ENCODE measurements around the gene NARF.

The NARF gene

DNA sequence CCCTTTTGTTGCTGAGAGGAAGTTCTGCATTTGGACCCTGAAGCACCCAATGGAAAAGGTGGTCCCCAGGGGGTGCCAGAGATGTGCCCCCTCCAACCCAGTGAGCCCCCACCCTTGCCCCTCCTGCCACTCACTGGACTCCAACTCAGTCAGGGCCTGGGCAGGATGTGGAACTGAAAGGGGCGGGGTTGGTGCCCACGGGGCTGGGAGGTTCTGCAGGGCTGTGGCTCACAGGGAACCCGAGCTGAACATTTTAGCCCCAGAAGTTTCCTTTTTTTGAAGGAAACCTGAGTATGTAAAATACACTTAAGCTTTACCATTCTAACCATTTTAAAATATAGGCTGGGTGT is 24.4 kb upstream of the NARF start:
- DNase-seq, result peak; percentile 22

DNA sequence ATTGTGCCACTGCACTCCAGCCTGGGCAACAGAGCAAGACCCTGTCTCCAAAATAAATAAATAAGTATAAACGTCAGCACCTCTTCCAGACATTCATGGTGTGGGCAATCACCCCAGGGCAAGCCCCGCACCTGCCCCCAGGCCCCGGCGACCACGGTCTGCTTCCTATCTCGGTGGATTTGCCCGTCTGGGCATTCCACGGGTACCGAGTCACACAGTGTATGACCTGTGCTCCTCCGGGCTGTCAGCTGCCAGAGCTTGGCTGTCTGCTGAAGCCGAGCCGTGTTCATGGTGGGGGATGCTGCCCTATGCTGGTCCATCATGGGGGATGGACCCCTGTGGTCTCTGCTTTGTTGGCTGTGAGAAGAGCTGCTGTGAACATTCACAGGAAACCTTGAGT is 23.4 kb upstream of the NARF start:
- no peak for DNase-seq

DNA sequence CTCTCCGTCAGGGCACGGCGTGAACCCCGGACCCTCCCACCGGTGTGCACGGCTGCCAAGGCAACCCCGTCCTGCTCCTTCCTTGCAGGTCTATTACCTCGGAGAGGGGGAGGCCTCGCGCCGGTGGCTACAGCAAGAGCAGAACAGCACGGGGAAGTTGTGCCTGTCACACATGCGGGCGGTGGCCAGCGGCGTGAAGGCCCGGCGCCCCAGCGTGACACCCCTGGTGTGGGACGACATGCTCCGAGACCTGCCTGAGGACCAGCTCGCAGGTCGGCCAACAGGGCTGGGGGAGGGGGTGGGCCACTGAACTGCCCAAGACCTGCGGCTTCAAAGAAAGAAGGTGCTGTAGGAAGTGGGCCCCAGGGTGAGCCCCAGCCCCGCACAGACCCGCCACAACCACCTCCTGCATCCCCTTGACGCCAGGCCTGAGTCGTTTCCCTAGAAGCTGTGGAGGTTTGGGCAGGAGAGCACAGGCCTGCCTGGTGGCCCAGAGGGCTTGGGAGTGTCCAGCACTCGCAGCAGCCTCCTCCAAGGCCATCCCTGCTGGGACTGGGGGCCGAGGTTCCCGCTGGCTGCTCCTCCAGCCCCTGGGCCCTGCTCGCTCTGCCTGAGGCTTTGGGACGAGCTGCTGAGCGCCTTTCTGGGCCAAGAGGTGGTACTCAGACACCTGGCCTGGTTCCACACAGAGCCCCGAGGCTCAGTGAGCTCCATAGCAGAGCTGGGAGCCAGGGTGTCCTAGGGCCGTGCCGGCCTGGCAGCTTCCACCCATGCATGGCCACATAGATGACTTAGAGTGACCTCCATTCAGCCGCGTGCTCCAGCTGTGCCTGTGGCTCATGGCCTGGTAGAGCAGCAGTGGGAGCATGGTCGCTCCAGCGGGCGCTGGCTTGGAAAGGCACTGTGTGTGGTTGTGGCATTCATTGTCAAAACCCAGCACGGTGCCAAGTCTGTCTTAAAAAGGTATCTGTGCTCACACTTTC is 22.6 kb upstream of the NARF start:
- no peak for DNase-seq

DNA sequence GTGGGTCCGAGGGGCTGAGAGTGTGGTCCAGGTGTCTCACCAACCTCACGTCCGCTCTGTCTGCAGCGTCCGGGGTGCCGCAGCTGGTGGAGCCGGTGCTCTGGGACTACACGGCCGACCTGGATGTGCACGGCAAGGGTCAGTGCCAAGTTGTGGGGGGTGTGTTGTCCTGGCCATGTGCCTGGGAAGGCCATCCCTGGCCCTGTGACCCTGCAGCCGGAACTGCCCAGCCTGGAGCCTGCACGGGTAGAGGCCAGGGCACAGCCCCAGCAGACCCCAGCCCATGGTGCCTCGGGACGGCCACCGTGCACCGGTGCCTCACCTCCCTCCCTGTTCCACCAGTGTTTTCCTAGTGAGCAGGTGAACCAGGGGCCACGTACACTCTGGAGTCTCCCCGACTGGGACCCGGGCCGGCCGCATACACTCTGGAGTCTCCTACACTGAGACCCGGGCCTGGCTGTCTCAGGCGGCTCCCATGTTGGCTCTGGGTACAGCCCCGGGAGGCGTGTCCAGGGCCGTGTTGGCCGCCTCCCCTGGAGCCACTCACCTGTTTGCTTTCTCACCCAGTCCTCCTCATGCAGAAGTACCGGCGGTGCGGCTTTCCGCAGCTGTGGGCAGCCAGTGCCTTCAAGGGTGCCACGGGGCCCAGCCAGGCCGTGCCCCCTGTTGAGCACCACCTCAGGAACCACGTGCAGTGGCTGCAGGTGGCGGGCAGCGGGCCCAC is 21.8 kb upstream of the NARF start:
- DNase-seq, result no peak

DNA sequence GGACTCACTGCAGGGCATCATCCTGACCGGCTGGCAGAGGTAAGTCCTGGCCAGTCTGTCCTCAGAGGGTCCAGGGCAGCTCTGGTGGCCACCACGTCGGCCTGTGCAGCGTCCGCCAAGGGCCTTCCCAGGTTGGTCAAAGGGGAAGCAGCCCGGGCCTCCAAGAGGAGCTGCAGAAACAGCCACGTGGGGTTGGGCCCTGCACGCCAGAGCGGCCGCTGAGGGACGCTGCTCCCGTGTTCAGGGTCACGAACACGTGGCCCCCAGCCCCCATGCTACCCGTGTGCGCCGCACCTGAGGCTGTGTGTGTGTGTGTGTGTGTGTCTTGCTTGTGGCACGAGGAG is 21.2 kb upstream of the NARF start:
- no peak for DNase-seq

DNA sequence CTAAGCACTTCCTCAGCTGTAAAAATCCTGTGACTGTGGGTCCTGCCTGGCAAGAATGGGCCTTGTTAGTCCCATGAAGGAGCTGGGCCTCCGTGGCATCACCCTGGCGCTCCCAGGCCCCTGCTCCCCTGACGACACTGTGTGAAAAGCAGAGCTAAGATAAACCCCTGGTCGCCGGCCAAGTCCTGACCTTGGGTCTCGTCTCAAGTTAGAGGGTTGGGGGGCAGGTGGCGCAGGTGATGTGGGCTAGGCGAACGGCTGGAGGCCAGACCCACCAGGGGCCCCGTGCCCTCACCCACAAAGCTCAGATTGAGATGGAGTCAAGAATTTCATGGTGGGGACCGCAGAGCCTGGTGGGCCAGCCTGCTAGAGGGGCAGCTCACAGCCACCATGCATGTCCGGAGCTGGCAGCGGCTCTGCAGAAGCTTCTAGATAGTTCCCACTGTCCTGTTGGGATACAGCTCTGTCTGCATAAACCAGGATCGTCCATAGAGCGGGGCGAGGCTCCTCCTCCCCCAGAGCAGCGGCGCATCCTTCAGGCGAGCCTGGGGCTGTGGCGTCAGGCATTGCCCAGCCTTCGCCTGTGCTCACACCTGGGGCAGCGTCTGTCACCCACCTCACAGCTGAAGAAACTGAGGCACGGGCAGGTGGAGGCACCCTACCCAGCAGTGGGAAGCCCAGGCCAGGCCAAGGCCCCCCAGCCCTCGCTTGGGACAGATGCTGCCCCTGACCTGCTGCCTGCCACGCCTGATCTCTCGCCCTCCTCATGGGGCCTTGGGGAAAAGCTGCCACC is 19.9 kb upstream of the NARF start:
- no peak for DNase-seq

DNA sequence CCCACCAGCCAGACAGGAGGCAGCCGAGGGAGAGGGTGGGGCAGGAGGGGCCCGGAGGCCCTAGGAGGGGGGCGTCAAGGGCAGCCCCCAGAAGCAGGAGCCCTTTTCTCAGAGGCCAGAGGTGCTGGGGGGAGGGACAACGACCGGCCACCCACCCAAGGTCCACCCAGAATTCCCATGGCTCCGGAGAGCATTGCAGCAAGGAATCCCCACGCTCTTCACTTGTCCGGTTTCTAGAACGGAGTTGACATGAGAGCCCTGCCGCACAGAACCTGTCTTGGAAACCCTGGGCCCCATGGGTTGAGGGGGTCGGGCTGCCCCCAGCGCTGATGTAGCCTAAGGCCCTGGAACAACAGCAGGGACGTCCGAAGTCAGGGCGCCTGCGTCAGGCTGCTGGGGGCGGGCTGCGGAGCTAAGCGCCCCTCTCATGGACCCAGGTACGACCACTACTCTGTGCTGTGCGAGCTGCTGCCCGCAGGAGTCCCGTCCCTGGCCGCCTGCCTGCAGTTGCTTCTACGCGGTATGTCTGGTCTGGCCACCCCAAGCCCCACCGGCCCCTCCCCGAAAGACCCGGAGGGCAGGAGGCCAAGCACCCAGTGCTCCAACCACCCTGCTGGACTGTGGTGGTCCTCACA is 19.2 kb upstream of the NARF start:
- no peak for DNase-seq

DNA sequence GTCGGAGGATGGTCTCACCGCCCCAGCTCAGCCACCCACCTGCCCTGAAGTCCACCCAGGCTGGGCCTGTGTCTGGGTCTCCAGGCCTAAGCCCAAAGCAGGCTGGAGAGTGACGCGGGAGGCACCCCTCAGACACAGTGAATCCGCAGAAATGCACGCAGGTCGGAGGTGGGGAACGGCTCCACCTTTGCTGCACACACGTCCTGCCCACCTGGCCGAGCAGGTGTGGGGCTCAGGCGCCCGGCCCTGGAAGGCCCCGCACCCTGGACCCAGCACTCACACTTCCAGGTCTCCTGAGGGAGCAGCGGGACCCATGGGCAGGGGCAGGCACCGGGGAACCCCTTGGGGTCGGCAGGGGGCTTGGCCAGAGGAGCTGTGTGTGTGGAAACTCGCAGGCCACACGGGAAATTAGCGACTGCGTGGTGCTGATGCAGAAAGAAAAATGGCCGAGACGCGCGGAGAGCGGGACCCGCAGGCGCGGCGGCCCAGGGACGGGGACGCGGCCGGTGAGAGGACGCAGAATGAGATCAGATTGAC is 18.6 kb upstream of the NARF start:
- no peak for DNase-seq

DNA sequence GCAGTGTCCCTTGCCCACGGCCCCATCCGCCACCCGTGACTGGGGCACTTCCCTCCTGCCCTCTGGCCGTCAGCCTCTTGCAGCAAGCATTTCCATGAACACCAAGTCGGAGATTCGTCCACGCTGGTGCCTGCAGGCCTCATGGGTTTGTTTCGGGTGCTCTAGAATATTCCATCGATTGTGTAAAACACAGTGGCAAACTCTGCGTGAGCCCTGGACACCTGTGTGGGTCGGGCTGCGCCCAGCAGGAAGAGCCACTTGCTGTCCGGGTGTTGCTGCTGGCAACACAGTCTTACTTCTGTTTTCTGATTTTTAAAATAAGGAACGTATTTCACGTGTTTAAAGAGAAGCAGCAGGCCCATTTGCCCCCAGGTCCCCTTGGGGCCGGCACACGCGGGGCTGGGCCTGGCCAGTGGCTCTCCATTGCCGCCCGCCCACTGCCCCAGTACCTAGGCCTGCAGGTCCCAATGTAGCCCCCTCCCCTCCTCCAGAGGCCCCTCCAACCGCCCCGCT is 18.0 kb upstream of the NARF start:
- DNase-seq, result no peak

DNA sequence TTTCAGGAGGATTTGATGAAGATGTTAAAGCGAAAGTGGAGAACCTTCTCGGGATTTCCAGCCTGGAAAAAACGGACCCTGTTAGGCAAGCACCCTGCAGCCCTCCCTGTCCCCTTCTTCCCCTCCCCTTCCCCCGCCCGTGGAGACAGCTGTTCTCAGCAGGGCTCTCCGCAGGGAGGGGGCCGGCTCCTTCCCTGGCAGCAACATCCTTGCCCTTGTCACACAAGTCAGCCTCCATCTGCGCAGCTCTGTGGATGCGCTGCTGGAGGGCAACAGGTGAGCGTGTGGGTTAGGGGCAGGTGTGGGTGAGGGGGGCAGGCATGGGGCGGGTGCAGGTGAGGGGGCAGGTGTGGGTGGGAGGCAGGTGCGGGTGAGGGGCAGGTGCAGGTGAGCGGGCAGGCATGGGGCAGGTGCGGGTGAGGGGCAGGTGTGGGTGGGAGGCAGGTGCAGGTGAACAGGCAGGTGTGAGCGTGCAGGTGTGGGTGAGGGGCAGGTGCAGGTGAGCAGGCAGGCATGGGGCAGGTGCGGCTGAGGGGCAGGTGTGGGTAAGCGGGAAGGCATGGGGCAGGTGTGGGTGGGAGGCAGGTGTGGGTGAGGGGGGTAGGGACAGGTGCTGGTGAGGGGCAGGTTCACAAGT is 17.4 kb upstream of the NARF start:
- no peak for DNase-seq

DNA sequence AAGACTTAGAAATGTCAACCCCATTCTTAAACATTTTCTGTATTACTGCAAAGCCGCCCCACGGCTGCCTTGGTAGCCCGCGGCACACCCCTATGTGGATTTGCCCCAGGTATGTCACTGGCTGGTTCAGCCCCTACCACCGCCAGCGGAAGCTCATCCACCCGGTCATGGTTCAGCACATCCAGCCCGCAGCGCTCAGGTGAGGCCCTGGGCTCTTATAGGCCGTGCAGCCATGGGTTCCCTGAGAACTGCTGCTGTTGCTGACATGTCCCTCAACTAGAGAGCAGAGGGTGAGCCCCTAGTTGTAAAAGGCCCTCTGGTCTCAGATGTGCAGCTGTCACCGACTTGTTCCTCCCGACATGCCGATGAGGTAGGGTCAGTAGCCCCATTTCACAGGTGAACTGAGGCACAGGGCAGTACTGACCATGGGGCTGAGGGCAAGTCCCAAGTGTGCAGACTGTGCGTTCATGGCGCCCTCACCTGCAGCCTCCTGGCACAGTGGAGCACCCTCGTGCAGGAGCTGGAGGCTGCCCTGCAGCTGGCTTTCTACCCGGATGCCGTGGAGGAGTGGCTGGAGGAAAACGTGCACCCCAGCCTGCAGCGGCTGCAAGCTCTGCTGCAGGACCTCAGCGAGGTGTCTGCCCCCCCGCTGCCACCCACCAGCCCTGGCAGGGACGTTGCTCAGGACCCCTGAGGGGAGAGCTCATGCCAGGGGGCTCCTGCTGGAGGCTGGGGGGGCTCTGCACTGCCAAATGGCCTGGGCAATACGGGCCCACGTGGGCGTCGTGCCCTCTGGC is 16.7 kb upstream of the NARF start:
- no peak for DNase-seq

DNA sequence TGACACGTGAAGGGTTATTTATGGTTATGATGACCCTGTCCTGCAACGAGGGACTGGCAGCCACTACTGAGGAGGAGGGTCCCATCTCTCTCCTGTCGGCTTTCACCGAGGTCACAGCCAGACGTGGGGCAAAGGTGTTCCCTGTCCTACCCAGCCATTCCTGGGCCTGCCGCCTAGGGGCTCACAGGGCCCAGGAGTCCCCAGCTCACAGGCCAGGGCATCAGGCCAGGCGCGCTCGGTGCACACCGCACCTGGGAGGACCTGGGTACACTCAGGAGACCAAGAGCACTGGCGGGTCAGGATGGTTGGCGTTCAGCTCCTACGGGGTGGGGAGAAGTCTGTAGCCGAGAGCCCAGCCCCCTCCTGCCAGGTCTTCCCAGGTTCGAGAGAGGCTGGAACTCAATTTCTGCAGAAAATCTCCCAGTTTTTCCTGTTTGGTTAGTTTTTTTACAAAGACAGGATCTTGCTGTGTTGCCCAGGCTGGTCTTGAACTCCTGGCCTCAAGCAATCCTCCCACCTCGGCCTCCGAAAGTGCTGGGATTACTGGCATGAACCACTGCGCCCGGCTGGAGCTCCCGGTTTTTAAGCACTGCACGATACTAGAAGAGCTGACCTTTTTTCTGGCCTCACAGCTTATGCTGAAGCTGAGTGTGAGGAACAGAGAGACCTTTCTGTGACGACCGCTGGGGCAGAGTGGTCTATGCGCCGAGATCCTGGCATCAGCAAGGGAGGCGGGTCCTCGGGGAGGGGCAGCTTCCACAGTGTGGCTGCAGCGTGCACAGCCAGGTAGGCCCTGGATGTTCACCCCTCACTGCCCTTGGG is 15.7 kb upstream of the NARF start:
- no peak for DNase-seq

DNA sequence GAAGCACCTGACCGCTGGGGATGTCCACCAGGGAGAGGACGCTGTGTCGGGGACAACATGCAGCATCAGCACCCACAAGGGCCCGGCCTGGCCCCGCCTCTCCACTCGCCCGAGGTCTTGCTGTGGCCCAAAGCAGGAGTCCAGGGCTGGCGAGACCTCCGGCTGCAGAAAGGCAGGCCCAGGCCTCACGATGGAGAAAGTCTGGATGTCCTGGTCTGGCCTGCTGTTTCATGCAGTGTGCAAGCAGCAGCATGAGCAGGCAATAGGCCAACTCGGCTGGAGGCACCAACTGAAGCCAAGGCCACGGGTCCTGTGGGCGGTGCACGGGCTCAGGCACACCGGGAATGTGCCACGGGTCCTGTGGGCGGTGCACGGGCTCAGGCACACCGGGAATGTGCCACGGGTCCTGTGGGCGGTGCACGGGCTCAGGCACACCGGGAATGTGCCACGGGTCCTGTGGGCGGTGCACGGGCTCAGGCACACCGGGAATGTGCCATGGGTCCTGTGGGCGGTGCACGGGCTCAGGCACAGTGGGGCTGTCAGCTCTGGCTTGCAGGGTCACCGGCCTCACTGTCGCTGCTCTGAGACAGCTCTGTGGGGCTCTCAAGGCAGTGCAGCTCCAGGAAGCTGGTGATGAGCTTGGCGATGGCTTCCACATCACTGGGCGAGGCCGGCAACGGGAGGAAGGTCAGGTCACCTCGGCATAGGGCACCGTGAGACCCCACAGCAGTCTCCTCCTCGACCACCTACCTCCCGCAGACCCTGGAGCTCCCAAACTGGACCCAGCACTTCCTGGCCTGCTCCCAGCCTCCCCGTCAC is 14.9 kb upstream of the NARF start:
- DNase-seq, result no peak

DNA sequence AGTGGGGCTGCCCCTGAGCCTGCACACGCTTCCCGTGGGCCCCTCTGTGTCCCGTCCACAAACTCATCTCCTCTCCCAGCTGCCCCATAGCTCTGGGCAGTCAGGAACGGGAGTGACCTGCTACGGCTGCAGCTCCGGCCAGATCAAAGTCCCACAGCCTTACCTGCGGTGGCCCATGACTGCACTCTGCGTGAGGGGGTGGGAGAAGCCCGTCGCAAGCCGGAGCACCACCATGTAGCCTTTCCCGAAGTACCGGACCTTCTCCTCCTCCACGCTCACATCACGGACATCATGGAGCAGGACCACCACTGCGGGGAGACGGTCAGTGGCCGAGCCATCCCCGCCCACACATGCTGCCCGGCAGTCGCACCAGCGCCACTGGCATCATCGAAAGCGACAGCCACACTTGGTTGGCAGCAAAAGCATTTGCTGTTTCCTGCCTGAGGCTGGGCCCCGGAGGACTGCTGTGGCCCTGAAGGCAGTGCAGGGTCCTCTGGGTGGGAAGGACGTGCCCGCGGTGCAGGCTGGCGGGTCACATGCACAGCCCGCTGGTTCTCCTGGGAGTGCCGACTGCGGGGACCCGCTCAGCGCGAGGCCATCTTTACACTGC is 14.2 kb upstream of the NARF start:
- no peak for DNase-seq

DNA sequence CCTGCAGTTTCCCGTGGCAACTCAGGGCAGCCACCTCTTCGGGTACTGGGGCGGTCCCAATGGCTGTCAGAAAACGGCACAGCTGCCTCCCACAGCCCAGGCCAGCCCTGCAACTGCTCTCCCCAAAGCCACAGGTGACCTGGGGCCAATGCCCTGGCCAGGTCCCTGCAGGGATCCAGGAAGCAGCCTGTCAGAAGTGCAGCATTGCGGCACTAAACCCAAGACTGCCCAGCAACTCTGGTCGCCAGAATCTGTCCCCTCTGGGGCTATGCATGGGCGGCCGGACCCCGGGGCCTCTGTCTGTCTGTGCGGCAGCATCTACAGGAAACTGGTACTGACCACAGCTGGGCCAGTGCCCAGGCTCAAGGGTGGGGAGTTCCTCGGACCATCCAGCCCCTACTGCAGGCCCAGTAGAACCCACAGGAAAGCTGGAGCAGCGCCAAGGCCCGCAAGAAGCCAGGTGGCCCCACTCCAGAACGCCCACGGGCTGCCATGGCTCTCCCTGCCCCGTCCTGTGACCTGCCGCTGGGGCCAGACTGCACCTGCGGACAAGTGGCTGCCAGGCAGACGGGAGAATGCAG is 13.5 kb upstream of the NARF start:
- no peak for DNase-seq

DNA sequence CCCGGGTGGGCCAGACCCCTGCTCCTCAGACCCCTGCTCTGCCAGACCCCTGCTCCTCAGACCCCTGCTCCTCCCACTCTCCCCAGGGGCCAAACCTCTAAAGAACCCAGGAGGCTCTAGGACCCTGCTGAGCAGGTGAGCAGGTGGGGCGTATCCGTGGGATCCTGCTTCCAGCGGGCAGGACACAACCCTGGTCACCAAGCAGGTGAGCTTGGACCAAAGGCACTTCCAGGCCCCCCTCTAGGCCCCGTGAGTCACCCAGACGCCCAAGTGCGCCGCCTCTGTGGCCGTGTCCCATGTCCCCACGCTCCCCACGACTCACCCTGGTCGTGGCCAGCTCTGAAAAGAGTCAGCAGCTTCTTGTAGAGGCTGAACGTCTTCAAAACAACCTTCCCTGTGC is 13.0 kb upstream of the NARF start:
- DNase-seq, result no peak

DNA sequence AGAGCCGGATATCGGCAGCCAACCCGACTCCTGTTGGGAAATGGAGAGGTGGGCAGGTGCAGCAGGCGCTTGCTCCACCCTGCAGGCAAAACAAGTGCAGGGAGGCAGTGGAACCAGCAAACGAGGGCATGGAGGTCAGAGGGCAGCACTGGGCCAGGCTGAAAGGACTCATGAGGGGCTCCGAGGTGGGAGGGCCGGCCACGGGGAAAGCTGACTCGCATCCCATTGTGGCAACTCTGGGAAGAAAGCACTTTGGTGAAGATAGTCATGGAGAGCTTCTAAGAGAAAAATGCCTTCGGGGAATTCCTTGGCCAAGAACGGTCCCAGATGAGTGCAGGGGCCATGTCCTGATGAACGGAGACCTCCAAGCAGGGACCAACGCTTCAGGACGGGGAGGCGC is 12.4 kb upstream of the NARF start:
- no peak for DNase-seq

DNA sequence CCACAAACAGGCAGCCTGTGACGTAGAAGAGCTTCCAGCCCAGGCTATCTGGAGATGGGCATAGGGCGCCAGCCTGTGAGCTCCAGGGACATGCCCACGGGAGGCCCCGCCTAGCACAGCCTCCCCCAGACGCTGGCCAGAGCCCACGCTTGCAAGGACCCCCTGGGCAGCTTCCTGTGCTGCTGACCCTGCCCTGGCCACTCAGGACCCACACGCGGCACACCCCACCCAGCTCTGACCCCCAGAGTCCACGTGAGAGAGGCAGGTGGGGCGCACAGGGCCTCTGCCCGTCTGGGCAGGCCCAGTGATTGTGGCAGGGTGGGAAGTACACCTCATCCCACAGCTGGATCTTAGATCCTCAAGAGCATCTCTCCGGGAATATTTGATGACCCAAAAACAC is 11.9 kb upstream of the NARF start:
- no peak for DNase-seq

DNA sequence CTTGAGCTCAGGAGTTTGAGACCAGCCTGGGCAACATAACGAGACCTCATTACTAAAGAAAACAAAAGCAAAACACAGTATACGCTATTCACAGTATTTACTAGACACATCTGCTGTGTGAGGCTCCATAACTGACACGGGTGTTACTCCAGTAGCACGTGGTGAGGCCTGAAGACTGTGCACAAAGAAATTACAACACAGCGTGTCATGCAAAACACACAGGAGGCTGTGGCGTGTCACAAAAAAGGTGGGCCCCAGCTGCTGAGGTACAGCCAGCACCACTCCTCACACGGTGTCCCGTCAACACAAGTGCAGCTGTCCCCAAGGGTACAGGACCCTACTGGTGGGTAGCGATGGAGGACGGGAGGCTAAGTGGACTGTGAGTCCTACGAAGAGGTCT is 10.7 kb upstream of the NARF start:
- no peak for DNase-seq

Data from activated effector memory CD4-positive, alpha-beta T cell treated with Interleukin-2 at 50 U/mL for 16 hours (primary cell).